Endothelial cell of umbilical vein (primary cell): ENCODE data around the gene MACROD2. TPM values are rescaled to one million over a fixed set of nuclear protein-coding genes. Genes with fewer than 3 reads are reported as not detected.

Experiments
- BruUV-seq: library from RNA; stranded (reverse); fragments of 400-500 nt; replicated peaks from 2 replicates; lab custom pipeline; 2021; lab: Mats Ljungman, UMichigan
- CTCF ChIA-PET: fragments of 300-600, 350-600 bp; sonication (Branson Sonifier 250); formaldehyde crosslinking; loops from one replicate; lab custom pipeline; 2021; ENCODE audit warnings: antibody characterized with exemption, inconsistent platforms; lab: Charles Lee
- POLR2A ChIA-PET: fragments of 300-600, 350-600 bp; sonication (Branson Sonifier 250); formaldehyde crosslinking; loops from one replicate; lab custom pipeline; 2021; ENCODE audit warnings: antibody characterized with exemption, inconsistent platforms; lab: Charles Lee
- DNase-seq: peaks from one replicate; pipeline ENCODE4 v3.0.0-alpha.2; 2011; ENCODE audit warnings: low read depth, low spot score
- FAIRE-seq: peaks from 2 replicates; lab custom pipeline; 2011; peaks lifted over from hg19 to GRCh38; lab: Jason Lieb, UNC
- H2AFZ ChIP-seq: 2 replicates; pipeline ENCODE4 v1.6.0; 2012; ENCODE audit warnings: low read depth, low read length, control low read depth, inconsistent platforms
- H3K27ac ChIP-seq: 2 replicates; pipeline ENCODE4 v1.5.1; 2011; ENCODE audit warnings: low read depth, mild to moderate bottlenecking, control low read depth, low read length, moderate library complexity; ENCODE audit not compliant: insufficient read depth
- H3K27me3 ChIP-seq, 2 experiments: 2 replicates each; pipeline versions ENCODE4 v1.6.0 to v1.6.1; 2011; ENCODE audit warnings: low read length in 2 of 2, mixed read lengths in 1 of 2; ENCODE audit not compliant: control insufficient read depth in 2 of 2, insufficient read depth in 2 of 2
- H3K36me3 ChIP-seq, 2 experiments: 2 replicates in 1 of 2; 3 replicates in 1 of 2; pipeline ENCODE4 v1.5.1; 2011; ENCODE audit warnings: low read length in 2 of 2, mild to moderate bottlenecking in 1 of 2, moderate library complexity in 1 of 2; ENCODE audit not compliant: control insufficient read depth in 2 of 2, insufficient read depth in 2 of 2; ENCODE audit errors: extremely low read depth in 1 of 2
- H3K4me1 ChIP-seq: 3 replicates; pipeline ENCODE4 v1.5.1; 2011; ENCODE audit warnings: mild to moderate bottlenecking, low read length; ENCODE audit not compliant: control insufficient read depth, insufficient read depth; ENCODE audit errors: extremely low read depth
- H3K4me2 ChIP-seq: 2 replicates; pipeline ENCODE4 v1.6.1; 2011; ENCODE audit warnings: low read length, control low read depth, mixed read lengths; ENCODE audit not compliant: insufficient read depth
- H3K4me3 ChIP-seq, 3 experiments: fragments of 200-600 bp in 1 of 3; sonication (generic), shearing (Covaris generic) in 1 of 3; replicated peaks in 1 of 3; 2 replicates each; pipeline ENCODE4 v1.5.1; 2011 to 2016; ENCODE audit warnings: control low read depth in 3 of 3, low read length in 3 of 3, mild to moderate bottlenecking in 2 of 3, inconsistent platforms in 1 of 3, low read depth in 1 of 3, moderate library complexity in 1 of 3; ENCODE audit not compliant: insufficient read depth in 1 of 3
- H3K79me2 ChIP-seq: 2 replicates; pipeline ENCODE4 v1.6.0; 2012; ENCODE audit warnings: low read length, inconsistent platforms; ENCODE audit not compliant: control insufficient read depth, insufficient read depth
- H3K9ac ChIP-seq: replicated peaks from 2 replicates; pipeline ENCODE3; 2011; ENCODE audit warnings: low read length, control low read depth; ENCODE audit not compliant: insufficient read depth; ENCODE audit errors: extremely low read depth
- H3K9me1 ChIP-seq: replicated peaks from 3 replicates; pipeline ENCODE4 v1.6.0; 2011; ENCODE audit warnings: mild to moderate bottlenecking, low read length; ENCODE audit not compliant: control insufficient read depth, insufficient read depth; ENCODE audit errors: extremely low read depth
- H3K9me3 ChIP-seq: replicated peaks from 2 replicates; pipeline ENCODE4 v1.5.1; 2012; ENCODE audit warnings: low read length, inconsistent platforms; ENCODE audit not compliant: control insufficient read depth, insufficient read depth
- H4K20me1 ChIP-seq: replicated peaks from 2 replicates; pipeline ENCODE3; 2011; ENCODE audit warnings: mild to moderate bottlenecking, low read length; ENCODE audit not compliant: control insufficient read depth, insufficient read depth; ENCODE audit errors: extremely low read depth
- EZH2 ChIP-seq: IDR thresholded peaks from 2 replicates; pipeline ENCODE4 v1.6.1; 2012; ENCODE audit warnings: borderline replicate concordance, low read depth, mild to moderate bottlenecking, moderate library complexity, low read length, inconsistent platforms; ENCODE audit not compliant: severe bottlenecking
- FOS ChIP-seq: IDR thresholded peaks from 2 replicates; pipeline ENCODE4 v1.6.1; 2011; ENCODE audit warnings: mild to moderate bottlenecking, low read length, moderate library complexity, borderline replicate concordance; ENCODE audit not compliant: insufficient read depth
- GATA2 ChIP-seq: IDR thresholded peaks from 2 replicates; pipeline ENCODE4 v1.7.0; 2011; ENCODE audit warnings: low read depth, mild to moderate bottlenecking, moderate library complexity, mixed read lengths, low read length; ENCODE audit not compliant: insufficient read length, insufficient read depth
- JUN ChIP-seq: IDR thresholded peaks from 2 replicates; pipeline ENCODE4 v1.6.1; 2011; ENCODE audit warnings: borderline replicate concordance, low read depth; ENCODE audit not compliant: insufficient read length, insufficient read depth
- MYC ChIP-seq: IDR thresholded peaks from one replicate; pipeline ENCODE4 v1.6.1; 2011; ENCODE audit warnings: mild to moderate bottlenecking, low read depth, low read length
- POLR2A ChIP-seq: IDR thresholded peaks from 2 replicates; pipeline ENCODE4 v1.6.1; 2012; ENCODE audit warnings: low read depth, mild to moderate bottlenecking, control low read depth, low read length
- POLR2AphosphoS5 ChIP-seq: IDR thresholded peaks from 2 replicates; pipeline ENCODE4 v1.6.1; 2012; ENCODE audit warnings: low read depth, mild to moderate bottlenecking, control low read depth, low read length, moderate library complexity; ENCODE audit not compliant: insufficient read depth
- dilution Hi-C: fragments of 300-500 bp; cut with MboI; formaldehyde crosslinking; loops from one replicate; pipeline ENCODE4 v1.15.0; 2019; ENCODE audit warnings: low sequenced_read_pairs; ENCODE audit not compliant: extremely low pct_ligation_motif_present
- intact Hi-C: fragments of 100-400 bp; cut with micrococcal nuclease; formaldehyde crosslinking; loops from one replicate; pipeline ENCODE4 v1.10.0; 2022
- polyA plus RNA-seq, 4 experiments: library from polyadenylated mRNA; depleted of rRNA in 3 of 4; stranded (reverse) in 3 of 4; unstranded in 1 of 4; fragments of >200 nt; gene quantifications; 2 replicates each; pipeline versions ENCODE4 v1.2.1 to v1.2.3, GENCODE V29; 2011 to 2012; ENCODE audit warnings: missing spikeins in 1 of 4
- total RNA-seq: library from RNA; stranded (reverse); gene quantifications from 2 replicates; pipeline ENCODE4 v1.2.3, GENCODE V29; 2021
- TF ChIP-seq, protein P1 (sequence below), 2 donors: IDR thresholded peaks; 1 replicate in 1 of 2; 2 replicates in 1 of 2; pipeline ENCODE4 v1.5.1; 2011; ENCODE audit warnings: low read length in 2 of 2, mild to moderate bottlenecking in 2 of 2, moderate library complexity in 2 of 2, control low read depth in 1 of 2, inconsistent platforms in 1 of 2, low read depth in 1 of 2; ENCODE audit not compliant: insufficient read depth in 1 of 2; ENCODE audit errors: extremely low read depth in 1 of 2
- TF ChIP-seq, protein P2 (sequence below): IDR thresholded peaks from 2 replicates; pipeline ENCODE4 v1.6.1; 2011; ENCODE audit not compliant: insufficient read depth, insufficient read length

The MACROD2 gene
- total and polyA plus RNA-seq, 2 donors (not counting 3 experiments of a cell fraction or from before 2014, with no cell fraction given), result 0.11 to 0.73 TPM

DNA sequence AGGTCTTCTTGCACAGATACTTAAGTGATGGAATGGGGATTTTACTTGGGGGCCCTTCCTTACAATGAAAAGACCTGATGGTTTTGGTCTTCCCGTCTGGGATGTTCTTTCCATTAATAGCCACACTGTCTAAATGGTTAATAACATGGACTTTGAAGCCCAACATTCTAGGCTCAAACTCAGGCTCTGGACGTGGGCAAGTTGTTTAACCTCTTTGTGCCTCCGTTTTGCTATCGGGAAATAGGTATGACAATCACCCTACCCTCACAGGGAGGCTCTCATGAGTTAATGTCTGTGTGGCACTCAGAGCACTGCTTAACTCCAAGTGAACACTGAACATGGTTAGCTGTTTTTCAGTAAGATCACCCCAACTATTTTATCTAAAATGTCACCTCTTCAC lies 702.8 kb downstream of the MACROD2 start:
- ChIA-PET CTCF (interaction anchor here (1.2 kb wide), 1 partner anchor 360 kb away, joined by 3 read pairs; the partner anchor contains the start of gene FLRT3), POLR2A (no interaction called here)
- Histone ChIP-seq H3K9ac (no peak overlapping the region), H3K27ac (no peak overlapping the region), H3K4me1 (no peaks in the 10 kb centered on the region), H3K36me3 (no peaks in the 10 kb centered on the region), H3K9me1 (no peaks in the 10 kb centered on the region), H4K20me1 (no peaks in the 10 kb centered on the region), H3K9me3 (no peaks in the 10 kb centered on the region), H3K79me2 (no peaks in the 10 kb centered on the region), H3K4me3 (no peak overlapping the region), H3K27me3 (no peaks in the 10 kb centered on the region), H2AFZ (no peak overlapping the region), H3K4me2 (no peak overlapping the region)
- DNase-seq, result no peak
- no peak for TF ChIP-seq MYC
- TF ChIP-seq POLR2A, result no peak
- TF ChIP-seq, protein P1, sequence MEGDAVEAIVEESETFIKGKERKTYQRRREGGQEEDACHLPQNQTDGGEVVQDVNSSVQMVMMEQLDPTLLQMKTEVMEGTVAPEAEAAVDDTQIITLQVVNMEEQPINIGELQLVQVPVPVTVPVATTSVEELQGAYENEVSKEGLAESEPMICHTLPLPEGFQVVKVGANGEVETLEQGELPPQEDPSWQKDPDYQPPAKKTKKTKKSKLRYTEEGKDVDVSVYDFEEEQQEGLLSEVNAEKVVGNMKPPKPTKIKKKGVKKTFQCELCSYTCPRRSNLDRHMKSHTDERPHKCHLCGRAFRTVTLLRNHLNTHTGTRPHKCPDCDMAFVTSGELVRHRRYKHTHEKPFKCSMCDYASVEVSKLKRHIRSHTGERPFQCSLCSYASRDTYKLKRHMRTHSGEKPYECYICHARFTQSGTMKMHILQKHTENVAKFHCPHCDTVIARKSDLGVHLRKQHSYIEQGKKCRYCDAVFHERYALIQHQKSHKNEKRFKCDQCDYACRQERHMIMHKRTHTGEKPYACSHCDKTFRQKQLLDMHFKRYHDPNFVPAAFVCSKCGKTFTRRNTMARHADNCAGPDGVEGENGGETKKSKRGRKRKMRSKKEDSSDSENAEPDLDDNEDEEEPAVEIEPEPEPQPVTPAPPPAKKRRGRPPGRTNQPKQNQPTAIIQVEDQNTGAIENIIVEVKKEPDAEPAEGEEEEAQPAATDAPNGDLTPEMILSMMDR (IDR thresholded peaks at IDR 0.05; ENCODE audit: extremely low read depth in 1 of 2, insufficient read depth in 1 of 2, low read depth in 1 of 2, low read length in 2 of 2), result no peak
- TF ChIP-seq JUN, result no peak
- TF ChIP-seq EZH2, result no peak
- no peak for TF ChIP-seq POLR2AphosphoS5
- TF ChIP-seq, protein P2, sequence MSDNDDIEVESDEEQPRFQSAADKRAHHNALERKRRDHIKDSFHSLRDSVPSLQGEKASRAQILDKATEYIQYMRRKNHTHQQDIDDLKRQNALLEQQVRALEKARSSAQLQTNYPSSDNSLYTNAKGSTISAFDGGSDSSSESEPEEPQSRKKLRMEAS, result no peak
- TF ChIP-seq FOS, result no peak
- no peak for TF ChIP-seq GATA2
- FAIRE-seq, result no peak
- BruUV-seq, result no TSS peak
- dilution Hi-C loops, result no loop called here
- intact Hi-C loops, result no loop called here
